HG02870 (cell line): ENCODE measurements around the gene TUBB4A.
"Not testable (repeated sequence)": the region's sequence is repeated elsewhere in the genome, so short reads cannot be mapped to it uniquely, and the experiment has no call there.

ENCODE experiments used
- ATAC-seq: cut with Tn5 transposase; IDR thresholded peaks from one replicate; pipeline ENCODE4 v1.9.1; 2021; ENCODE audit warnings: mild to moderate bottlenecking, moderate library complexity; ENCODE audit not compliant: unreplicated experiment

The TUBB4A gene

DNA sequence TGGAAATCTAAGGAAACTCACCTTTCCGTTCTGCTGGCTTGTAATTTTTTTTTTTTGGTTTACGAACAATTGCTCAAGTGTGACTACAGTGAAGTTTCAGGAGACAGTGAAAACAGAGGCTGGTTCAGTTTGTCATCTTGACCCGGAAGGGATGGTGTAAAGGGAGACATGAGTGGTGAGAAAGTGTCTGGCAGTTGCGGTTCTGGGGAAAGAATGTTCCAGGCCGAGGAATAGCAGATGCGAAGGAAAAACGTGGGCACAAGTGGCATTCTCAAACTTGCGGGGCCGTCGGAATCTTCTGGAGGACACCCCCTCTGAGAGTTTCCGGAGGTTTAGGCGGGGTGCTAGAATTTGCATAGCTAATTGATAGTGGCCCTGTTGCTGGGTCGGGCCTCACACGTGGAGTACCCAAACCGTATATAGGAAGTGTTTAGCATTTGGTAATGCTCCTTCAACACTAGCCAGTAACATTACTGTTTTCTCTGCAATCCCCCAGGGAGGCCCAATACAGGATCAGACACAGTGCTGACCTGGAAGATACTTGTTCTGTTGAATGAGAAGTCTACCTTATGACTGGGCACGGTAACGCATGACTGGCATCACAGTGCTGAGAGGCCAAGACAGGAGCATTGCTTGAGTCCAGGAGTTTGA, 25.9 kb upstream of the TUBB4A start:
- peak; percentile 35 for ATAC-seq

DNA sequence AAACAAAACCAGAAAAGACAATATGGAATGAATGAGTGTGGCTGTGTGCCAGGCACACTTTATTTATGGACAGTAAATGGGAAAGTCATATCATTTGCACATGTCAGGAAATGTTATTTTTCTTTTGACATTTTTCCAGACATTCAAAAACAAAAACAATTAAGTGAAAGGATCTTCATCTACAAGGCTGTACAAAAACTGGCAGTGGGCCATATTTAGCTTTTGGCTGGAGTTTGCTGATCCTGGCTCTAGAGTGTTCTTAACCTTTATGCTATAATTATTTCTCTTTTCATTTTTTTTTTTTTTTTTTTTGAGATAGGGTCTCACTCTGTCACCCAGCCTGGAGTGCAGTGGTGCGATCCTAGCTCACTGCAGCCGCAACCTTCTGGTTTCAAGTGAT, 22.2 kb upstream of the TUBB4A start:
- ATAC-seq: no peak

DNA sequence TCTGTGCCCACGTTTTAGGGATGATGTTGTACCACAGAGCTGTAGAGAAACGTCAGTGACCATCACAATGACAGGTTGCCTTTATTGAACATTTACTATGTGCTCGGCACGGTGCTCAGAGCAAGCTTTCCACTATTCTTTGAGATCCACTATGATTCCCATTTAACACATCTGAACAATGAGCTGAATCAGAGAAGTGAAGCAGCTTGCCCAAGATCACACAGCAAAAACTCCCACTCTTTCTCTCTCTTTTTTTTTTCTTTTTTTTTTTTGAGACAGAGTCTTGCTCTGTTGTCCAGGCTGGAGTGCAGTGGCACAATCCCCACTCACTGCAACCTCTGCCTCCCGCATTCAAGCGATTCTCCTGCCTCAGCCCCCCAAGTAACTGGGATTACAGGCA, 20.6 kb upstream of the TUBB4A start:
- no peak for ATAC-seq

DNA sequence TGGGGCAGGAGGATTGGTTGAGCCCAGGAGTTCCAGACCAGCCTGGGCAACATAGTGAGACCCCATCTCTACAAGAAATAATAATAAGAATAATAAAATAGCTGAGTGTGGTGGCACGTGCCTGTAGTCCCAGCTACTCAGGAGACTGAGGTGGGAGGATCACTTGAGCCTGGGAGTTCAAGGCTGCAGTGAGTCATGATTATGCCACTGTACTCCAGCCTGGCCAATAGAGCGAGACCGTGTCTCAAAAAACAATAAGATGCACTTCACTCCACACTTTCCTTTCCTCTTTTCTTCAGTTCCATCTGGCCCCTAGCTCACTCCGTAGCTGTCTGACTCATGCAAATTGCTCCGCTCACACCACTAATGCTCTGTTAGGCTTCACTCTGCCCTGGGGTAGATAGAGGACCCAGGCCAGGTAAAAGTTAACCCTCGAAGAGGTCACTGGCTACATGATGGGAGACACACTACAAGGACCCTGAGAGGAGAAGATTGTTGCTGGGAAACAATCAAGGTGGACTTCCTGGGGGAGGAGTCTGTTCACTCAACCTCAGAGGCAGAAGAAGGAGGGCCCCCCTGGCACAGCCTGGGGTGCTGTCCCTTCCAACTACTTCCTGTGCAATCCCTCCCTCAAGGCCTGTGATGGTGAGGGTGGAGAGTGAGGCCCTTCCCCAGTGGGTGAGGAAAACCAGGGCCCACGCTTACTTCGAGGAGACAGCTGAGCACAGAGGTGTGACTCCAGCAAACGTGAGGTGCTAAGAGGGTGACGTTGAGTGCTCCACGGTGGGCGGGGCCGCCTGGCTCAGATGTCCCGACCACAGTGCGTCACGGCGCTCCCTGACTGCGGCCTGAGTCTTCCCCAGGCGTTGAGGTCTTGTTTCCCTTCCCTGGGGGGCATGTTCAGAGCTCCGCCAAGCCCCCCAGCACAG, 19.9 kb upstream of the TUBB4A start:
- ATAC-seq: peak; percentile 42

DNA sequence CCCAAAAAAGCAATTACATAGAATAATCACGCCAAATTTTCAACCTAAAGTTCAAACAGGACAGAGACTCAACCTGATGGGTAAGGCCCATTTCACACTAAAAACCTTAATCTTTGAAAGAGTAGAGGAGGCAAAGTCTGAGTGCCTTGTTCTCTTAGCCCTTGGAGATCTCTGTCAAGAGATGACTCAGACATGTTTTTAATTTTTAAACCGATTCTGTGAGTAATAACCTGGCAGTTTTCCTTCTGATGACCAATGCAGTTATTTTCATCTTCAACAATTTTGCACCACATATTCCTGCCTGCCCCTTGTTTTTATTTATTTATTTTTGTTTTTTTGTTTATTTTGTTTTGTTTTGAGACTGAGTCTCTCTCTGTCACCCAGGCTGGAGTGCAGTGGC, 17.2 kb upstream of the TUBB4A start:
- ATAC-seq: no peak

DNA sequence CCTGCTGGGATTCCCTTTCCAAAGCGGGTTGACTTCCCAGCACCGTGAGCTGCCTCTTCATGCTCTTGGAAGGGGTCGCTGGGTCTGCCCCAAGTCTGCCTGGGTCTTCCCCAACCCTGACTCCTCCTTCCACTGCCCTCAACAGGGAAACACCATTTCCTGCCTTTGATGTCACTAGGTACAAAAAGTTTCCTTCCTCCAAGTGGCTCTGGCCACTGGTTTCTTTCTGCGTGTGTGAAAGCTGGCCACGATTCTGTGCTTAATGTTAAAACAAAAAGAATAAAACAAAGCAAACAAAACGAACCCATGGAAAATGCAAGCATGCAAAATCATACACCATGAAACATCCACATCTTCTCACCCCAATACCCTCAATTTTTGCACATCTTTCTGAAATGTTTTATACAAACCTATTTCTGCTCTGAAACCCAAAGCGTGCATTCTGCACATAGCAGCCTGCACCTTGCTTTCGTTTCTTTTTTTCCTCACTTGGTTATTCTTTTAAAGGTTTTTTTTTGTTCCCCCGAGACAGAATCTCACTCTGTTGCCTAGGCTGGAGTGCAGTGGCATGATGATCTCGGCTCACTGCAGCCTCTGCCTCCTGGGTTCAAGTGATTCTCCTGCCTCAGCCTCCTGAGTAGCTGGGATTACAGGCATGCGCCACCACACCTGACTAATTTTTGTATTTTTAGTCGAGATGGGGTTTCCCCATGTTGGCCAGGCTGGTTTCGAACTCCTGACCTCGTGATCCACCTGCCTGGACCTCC, 16.2 kb upstream of the TUBB4A start:
- ATAC-seq: no peak

DNA sequence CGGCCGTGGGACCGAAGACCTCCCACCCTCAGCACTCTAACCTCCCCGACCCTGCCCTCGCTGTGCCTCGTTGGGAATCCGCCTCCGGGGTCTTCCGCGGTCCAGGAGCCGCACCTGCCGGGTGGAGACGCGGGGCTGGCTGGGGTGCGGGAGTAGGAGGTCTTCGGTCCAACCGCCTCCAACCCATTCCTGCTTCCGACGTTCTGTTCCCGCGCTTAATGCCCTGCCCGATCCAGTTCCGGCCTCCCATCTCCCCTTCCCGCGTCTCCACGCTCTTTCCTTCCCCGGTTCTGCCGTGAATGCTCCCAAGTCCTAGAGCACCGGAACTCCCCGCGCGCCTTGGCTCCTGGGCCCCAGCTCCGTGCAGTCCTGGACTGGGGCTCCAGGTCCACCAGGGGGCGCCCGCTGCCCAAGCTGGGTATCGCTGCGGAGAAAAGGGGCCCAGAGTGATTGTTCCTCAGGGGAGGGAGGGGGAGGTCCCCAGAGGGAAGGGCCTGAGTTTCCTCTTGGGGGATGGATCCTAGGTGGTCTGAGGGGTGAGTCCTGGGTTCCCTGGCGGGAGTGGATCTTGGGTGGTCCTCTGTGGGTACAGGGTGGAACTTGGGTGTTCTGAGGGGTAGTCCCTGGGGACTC, 14.7 kb upstream of the TUBB4A start:
- ATAC-seq: peak; percentile 30

DNA sequence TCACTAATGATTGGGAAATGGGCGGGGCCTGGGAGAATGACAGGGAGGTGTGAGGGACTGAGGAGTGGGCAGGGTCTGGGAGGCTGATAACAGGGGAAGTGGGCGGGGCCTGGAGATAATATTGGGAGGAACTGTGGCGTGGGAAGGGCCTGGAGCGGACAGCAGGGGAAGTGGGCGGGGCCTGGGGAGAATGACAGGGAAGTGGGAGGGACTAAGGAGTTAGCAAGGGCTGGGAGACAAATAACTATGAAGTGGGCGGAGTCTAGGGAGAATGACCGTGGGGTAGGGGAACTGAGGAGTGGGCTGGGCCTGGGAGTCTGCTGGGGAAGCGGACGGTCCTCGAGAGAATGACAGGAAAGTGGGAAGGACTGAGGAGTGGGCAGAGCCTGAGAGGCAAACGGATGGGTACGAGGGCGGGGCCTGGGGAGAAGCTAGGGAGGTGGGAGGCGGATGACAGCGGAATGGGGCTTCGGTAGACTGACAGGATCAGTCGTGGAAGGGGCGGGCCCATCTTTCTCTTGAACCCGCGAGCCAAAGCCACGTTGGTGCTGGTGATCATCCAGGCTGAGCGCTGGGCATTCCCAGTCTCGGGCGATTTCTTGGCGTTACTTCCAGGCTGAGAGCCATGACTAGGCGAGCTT, 14.0 kb upstream of the TUBB4A start:
- ATAC-seq: peak; percentile 45

DNA sequence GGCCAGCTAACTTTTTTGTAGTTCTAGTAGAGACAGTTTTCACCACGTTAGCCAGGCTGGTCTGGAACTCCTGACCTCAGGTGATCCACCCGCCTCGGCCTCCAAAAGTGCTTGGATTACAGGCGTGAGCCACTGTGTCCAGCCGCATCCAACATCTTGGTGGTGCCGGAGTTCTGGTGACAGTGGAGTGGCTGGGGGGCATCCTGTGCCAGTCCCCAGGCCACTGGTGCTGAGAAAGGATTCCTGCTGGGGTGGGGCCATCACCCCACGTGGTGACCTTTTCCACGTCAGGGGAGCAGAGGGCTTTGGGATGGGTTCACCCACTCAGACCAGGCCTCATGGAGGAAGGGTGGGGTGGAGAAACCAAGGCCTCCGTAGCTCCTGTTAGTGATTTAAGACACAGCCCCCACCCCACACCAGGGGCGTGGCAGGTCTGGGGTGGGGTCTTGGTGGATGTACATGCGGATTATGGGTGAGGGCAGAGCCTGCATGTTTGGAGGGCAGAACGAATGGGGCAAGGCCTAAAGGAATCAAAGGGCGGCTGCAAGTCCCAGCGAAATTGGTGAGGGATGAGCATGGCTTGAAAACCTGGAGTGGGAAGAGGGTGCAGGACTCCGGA, 12.9 kb upstream of the TUBB4A start:
- no peak for ATAC-seq

DNA sequence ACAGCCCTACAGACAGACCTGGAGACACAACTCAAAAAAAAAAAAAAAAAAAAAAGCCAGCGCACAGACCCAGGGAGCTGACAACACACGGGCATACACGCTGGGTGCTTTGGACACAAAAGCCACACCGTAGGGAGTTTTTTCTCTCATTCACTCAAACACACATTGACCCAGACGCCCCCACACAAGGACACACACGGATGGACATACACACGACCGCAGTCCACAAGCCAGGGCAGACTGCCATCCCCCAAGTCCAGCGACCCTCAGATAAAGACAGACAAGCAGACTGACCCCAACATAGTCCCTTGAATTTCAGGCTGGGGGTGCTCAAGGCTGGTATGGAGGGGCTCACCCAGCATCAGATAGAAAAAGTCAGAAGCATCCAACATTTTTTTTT, 12.0 kb upstream of the TUBB4A start:
- ATAC-seq: no peak

DNA sequence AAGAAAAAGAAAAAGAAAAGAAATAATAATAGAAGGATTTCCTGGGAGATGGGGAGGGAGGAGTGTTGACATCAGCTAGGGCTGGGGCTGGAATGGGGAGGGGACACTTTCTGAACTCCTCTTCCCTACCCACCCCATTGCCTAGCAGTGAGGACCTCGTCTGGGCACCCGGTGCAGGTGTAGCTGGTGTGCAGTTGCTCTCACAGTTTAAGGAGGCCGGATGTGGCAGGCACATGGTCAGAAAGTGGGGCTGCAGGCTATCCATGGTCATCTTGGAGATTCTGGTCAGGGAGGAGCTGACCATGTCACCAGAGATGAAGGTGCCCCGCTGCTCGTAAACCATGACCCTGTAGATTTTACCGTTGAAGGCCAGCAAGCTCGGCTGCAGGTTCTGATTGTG, 8.5 kb upstream of the TUBB4A start:
- ATAC-seq: no peak

DNA sequence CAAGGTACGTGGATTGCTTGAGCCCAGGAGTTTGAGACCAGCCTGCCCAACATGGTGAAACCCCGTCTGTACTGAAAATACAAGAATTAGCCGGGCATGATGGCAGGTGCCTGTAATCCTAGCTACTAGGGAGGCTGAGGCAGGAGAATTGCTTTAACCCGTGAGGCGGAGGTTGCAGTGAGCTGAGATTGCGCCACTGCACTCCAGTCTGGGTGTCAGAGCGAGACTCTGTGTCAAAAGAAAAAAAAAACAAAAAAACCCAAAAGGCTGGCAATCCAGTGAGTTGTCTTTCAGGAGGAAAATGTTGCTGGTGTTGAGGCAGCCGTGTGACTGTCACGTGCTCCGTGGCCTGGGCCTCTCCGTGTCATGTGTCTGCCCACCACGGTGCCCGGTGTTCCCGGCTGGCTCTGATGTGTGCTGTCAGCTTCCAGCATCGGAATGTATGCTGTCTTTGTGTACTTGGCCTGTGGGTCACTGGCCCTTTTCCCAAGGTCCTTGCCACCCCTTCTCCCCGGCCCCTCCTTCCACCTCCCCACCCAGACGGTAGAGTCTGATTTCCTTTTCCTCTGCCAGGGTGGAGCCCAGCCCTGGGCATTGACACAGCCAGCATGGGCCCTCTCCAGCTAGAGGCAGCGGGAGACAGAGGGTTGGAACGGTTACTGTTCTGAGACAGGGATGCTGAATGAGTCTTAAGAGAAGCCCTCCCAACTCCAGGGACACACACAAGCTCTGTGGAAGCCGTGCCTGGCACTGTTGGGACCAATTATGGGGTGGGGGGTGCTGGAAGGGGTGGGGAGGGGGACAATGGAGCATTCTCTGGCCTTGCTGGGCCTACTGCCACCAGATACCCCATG, 7.2 kb upstream of the TUBB4A start:
- no peak for ATAC-seq

DNA sequence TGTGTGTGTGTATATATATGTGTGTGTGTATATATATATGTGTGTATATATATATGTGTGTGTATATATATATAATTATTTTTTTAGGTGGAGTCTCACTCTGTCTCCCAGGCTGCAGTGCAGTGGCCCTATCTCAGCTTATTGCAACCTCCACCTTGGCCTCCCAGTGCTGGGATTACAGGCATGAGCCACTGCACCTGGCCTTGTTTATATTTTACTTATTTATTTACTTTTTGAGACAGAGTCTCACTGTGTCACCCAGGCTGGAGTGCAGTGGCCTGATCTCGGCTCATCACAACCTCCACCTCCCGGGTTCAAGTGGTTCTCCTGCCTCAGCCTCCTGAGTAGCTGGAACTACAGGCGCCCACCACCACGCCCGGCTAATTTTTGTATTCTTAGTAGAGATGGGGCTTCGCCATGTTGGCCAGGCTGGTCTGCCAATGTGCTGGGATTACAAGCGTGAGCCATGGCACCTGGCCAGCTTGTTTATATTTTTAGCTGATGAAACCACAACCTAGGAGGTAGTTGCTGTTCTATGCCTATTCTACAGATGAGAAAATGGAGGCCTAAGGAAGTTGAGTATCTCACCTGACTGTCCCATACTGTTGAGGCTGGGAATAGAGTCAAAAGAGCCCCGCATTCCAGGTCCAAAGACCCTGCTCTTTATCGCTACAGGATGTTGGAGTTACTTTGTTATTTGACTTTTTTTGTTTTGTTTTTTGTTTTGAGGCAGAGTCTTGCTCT, 6.1 kb upstream of the TUBB4A start:
- ATAC-seq: not testable (repeated sequence)

DNA sequence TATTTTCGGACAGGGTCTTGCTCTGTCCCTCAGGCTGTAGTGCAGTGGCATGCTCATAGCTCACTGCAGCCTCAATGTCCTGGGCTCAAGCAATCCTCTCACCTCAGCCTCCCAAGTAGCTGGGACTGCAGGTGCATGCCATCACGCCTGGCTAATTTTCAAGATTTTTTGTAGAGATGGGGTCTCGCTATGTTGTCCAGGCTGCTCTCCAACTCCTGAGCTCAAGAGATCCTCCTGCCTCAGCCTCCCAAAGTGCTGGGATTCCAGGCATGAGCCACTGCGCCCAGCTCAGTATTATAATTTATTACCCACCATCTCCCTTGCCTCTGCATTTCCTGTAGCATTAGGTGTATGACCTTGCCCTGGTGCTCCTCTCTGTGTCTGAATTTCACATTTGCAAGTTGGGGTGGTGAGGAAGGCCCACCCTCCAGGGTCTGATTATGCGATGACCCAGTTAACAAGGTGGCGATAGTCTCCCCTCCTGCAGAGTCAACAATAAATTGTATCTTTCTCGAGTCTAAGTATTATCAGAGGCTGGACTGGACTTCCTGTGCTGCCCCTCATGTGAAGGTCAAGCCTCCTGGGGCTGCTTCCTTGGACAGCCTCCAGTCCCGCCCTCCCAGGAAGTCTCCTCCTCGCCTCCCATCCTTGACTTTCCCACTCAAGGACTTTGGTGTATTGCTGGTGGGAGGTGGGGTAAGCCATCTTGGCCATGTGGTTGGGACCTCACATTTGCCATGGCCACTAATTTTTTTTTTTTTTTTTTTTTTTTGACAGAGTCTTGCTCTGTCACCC, 1.5 kb upstream of the TUBB4A start:
- ATAC-seq: no peak

DNA sequence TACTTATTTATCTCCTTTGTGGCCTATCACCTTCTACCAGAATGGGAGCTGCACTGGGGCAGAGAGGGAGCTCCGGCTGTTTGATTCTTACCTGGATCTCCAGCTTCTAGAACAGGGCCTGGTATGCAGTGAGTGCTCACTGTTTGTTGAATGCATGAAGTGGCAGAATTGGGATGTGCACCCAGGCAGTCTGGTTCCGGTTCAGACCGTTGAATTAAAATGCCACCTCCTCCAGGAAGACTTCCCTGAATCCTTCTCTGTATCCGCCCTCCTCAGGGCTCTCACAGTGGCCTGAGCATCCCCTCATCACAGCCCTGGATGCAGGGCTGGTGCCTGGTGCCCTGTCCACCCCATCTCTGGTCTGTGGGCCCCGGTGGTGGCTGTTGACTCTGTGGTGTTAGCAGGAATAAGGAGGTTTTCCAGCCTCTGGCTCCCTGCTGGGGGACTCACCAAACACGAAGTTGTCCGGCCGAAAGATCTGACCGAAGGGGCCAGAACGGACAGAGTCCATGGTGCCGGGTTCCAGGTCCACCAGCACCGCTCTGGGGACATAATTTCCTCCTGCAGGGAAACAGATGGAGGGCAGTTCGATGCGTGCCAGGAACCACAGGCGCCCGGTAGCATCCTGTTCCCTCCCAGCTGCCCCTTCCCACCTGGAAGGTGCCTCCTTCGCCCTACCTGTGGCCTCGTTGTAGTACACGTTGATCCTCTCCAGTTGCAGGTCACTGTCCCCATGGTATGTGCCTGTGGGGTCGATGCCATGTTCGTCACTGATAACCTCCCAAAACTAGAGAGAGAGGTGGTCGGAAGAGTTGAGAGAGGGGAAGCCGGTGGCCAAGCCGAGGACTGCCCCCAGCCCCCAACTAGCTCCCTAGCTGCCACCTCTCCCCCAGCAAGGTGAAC, 1.0 kb downstream of the TUBB4A start:
- ATAC-seq: no peak

DNA sequence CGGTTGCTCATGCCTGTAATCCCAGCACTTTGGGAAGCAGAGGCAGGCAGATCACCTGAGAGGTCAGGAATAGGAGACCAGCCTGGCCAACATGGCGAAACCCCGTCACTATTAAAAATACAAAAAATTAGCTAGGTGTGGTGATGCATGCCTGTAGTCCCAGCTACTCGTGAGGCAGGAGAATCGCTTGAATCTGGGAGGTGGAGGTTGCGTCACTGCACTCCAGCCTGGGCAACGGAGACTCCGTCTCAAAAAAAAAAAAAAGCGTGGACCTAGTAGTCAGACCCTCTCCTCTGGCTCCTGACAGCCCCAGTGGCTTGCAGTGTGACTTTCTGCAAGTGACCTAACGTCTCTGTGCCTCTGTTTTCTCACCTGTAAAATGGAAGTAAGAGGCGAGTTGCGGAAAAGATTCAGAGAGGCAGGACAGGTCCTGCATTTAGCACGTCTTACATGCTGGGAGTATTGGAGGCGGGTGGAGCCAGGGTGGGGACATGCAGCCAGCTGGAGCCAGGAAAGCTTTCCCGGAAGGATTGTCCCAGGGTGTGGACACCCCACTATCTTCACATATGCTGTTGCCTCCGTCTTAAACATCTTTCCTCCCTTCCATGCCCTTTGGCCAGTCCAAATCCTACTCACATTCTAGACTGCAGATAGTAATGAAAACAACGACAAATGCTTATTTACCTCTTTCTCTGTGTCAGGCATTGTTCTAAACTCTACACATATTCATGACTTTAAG, 2.9 kb downstream of the TUBB4A start:
- ATAC-seq: no peak
